ENCODE measurements around the gene TEK.

The TEK gene

GRCh38 chr9:27124151-27124550, 15.1 kb downstream of the TEK start:
- no peak for DNase-seq (ENCODE audit: low read depth in 2 of 2)

- DNase-seq (ENCODE audit: low read depth in 2 of 2) = no peak
Observed at GRCh38 chr9:27125030-27125429, 16.0 kb downstream of the TEK start.

DNA sequence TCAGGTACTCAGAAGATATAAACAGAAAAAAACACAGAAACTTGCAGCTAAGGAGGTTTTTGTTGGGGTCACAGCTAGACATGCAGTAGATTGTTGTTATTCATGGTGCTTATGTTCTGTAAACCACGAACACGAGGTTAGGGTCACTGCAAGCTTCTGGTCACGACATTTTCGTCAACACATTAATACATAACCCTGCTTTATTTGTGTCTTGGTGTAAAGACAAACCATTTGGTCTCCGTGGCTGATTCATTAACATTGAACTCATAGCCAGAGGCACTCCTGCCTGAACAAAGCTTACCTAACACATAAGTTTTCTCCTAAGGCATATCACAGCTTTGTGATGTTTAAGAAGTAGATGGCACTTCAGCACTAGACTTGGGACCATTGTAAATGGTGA, 16.9 kb downstream of the TEK start:
- no peak for DNase-seq (ENCODE audit: low read depth in 2 of 2)

DNA sequence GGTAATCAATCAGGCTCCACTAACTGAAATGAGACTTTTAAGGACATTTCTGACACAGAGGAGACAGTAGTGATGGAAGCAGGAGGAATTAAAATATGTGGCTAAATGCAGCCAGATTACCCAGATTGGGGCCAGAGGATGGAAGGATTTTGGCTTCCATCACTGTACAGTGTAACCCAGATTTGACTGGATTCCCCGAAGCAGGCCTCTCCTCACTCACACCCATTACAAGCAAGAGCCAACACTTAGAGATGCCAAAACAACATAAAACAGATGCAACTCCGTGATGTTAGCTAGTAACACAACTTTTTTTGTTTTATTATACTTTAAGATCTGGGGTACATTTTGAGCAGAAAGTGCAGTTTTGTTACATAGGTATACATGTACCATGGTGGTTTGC, 17.6 kb downstream of the TEK start:
- DNase-seq (ENCODE audit: low read depth in 2 of 2) = no peak

- no peak for DNase-seq (ENCODE audit: low read depth in 2 of 2)
Observed at GRCh38 chr9:27129221-27129620, 20.2 kb downstream of the TEK start.

DNA sequence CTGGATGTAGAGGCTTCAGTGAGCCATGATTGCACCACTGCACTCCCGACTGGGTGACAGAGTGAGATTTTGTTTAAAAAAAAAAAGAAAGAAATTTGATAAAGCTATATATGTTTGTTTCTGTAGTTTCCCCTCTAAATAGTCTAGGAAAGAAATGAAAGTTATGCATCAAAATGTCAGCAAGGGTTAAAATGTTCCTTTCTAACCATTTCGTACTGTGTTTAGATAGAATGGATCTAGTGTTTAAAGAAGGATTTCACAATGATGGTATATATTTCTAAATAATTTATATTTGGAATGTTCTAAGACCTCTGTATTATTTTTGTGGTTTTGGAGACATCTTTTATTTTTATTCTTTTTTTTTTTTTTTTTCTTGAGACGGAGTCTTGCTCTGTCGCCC, 22.7 kb downstream of the TEK start:
- DNase-seq (ENCODE audit: low read depth in 2 of 2) = no peak

GRCh38 chr9:27133817-27134216, 24.8 kb downstream of the TEK start:
- no peak for DNase-seq (ENCODE audit: low read depth in 2 of 2)

DNA sequence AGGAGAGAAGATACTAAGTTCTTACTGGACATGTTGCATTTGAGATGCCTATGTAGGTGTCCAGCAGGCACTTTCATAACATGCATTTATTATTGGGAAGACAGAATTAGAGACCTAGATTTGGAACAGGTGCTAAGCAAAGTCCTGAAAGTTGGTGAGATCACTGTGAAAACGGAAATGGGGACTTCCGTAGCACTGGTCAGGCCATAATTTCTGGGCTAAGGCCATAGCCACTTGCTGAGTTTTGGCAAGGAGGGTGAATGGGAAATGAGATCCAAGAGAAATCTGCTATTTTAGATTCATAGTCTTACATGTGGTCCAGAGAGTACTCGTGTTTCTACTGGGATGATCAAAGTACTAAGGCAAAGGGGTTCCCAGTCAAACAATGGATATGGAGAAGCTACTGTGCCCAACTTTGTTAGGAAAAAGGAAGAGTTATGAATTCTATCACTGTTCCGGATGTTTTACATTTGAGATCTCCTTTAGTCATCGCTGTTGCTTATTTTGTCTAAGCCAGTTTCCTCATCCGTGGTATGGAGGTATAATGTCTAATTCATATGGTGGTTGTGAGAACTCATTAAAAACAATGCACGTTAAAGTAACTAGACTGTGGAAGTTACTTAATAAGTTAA, 33.4 kb downstream of the TEK start:
- DNase-seq (ENCODE audit: low read depth in 2 of 2) = no peak

- no peak for DNase-seq (ENCODE audit: low read depth in 2 of 2)
Observed at GRCh38 chr9:27145143-27145542, 36.1 kb downstream of the TEK start.

DNA sequence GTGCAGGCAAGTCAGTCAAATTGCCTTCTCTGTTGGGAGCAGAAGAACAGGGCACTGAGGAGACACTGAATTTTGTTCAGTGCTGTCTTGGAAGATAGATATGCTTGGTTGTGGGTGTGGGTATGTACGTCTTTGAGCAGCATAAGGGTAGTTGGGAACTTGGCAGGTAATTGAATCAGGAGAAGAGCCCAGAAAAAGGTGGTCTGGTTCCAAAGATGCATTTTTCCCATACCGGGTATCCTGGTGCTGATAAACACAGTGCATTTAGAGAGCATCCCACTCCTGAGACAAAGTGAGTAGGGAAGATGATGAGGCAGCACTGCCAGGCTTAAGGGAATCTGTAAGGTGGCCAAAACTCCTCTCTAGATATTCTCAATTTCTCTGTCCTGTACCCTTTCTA, 40.6 kb downstream of the TEK start:
- no peak for DNase-seq (ENCODE audit: low read depth in 2 of 2)

GRCh38 chr9:27150746-27151406, 41.9 kb downstream of the TEK start:
- no peak for DNase-seq (ENCODE audit: low read depth in 2 of 2)

GRCh38 chr9:27151693-27152404, 42.8 kb downstream of the TEK start:
- no peak for DNase-seq (ENCODE audit: low read depth in 2 of 2)

- no peak for DNase-seq (ENCODE audit: low read depth in 2 of 2)
Observed at GRCh38 chr9:27152405-27152718, 43.3 kb downstream of the TEK start.

DNA sequence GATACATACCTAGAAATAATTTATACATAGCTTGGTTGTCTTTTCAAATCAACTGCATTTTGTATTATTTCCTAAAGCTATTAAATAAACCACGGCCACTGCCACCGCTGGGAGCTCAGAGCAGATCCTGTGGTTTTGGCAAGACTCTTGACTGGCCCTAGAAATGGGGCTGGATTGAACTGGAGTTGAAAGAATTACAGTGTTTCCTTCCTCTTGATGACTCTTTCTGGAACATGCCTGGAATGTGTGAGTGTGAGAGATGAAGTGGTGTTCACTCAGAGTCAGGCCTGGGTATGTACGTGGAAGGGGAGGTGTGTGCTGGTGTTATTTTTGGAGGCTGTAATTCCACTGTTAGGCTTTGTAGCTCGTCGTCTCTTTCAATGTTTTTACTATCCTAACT, 45.9 kb downstream of the TEK start:
- no peak for DNase-seq (ENCODE audit: low read depth in 2 of 2)

DNA sequence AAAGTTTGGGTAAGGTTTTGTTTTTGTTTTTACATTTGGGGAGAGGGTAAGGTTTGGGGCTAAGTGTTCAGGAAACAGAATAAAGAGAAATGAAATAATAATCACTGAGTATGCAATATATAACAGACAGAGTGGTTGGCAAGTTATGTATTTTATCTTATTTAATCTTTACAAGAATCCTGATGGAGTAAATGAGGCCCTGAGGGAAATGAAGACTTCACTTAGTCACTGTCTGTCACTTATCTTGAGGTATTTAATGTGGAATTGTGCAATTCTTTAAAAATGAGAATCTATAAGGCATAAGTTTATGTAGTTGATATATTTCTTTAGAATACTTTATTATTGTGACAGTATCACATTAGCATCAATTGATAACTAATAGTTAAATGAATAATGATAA, 48.1 kb downstream of the TEK start:
- DNase-seq (ENCODE audit: low read depth in 2 of 2) = no peak

DNA sequence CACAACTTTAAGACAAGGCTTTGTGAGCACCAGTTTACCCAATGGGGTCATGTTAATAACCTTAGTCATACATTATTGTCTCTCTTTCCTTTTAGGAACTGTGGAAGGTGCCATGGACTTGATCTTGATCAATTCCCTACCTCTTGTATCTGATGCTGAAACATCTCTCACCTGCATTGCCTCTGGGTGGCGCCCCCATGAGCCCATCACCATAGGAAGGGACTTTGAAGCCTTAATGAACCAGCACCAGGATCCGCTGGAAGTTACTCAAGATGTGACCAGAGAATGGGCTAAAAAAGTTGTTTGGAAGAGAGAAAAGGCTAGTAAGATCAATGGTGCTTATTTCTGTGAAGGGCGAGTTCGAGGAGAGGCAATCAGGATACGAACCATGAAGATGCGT, 48.7 kb downstream of the TEK start:
- DNase-seq (ENCODE audit: low read depth in 2 of 2) = no peak

DNA sequence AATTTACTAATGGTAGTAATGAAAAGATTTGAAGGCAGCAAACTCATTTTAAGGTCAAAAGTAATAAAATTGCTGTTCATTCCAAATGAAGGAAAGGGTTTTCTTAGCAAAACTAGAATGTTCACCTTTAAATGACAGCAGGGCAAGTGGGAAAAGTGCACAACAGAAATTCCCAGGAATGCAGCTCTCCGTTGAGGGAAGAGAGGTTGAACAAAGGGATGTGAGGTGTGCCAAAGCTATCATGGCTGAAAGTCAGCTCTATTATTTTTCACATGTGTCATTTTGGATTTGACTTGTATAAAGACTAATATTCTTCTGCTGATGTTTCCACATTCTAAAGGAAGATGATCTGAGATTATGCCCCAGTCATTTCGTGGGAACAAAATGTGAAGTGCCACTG, 51.6 kb downstream of the TEK start:
- DNase-seq (ENCODE audit: low read depth in 2 of 2) = no peak

DNA sequence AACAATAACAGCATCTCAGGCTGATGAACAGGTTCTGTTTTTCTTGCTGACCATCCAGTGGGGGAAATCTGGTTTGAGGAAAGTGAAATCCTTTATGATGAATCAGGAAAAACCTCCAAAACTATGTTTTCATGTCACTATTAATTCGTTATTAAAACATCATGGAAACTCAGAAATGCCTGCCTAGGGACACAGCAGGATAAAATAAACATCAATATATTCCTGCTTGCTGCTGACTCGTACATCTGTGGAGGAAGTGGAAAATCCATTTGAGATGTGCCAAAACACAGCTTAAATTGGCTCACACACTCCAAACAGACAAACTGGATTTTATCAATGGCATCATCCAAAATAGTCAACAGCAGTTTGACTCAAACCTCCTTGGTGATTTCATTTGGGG, 53.0 kb downstream of the TEK start:
- DNase-seq (ENCODE audit: low read depth in 2 of 2) = no peak

DNA sequence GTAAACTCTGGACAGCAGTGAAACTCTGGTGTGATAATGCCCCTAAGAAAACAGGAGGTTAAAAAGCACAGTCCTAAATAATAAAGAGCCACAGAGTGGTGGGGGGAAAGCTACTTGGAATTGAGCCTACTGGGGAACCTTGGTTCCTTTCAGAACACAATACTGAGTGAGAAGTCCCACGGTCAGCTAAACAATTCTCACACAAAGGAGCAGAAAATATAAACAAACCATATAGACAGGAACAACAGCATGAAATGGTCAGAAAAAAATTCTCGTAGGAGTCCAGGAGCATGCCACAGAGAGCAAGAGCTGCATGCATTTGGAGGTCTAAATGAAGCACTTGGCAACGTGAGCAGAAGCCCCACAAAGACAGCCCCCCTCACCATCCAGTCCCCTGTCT, 56.0 kb downstream of the TEK start:
- no peak for DNase-seq (ENCODE audit: low read depth in 2 of 2)

- DNase-seq (ENCODE audit: low read depth in 2 of 2) = no peak
Observed at GRCh38 chr9:27165670-27166069, 56.6 kb downstream of the TEK start.

- no peak for DNase-seq (ENCODE audit: low read depth in 2 of 2)
Observed at GRCh38 chr9:27168496-27168895, 59.5 kb downstream of the TEK start.

DNA sequence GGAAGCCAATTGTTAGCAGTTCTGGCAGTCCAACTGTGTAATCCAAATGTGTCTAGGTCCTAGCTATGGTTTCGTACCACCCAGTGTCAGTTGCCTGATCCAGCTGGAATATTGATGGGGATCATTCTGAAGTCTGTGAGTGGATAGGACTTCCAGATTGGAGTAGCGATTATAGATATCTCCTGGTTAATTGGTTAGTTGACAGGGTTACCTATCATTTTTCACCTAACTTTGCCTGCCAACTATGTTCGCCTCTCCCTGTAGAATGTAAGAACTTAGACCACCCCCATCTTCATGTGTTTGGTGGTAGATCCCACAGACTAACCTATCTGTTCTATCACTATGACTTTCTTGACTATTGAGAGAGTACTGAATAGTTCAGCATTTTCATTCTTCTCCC, 59.9 kb downstream of the TEK start:
- DNase-seq (ENCODE audit: low read depth in 2 of 2) = no peak

GRCh38 chr9:27176971-27177370, 67.9 kb downstream of the TEK start:
- no peak for DNase-seq (ENCODE audit: low read depth in 2 of 2)
